H9 (cell line): Measurements from ENCODE around the gene CACHD1. TPM values are rescaled to one million over a fixed set of nuclear protein-coding genes. Genes with fewer than 3 reads are reported as not detected.
A peak's percentile ranks its signal among the peaks of the same experiment; 100 is the strongest.

Experiments used
- DNase-seq: peaks from one replicate; pipeline ENCODE4 v3.0.0-alpha.2; 2017
- H2AFZ ChIP-seq: one replicate; pipeline ENCODE4 v1.6.1; 2013; ENCODE audit warnings: mild to moderate bottlenecking, low read length, control low read depth, moderate library complexity
- H2AK5ac ChIP-seq: 2 replicates; pipeline ENCODE4 v1.6.1; 2013; ENCODE audit warnings: low read length, control low read depth, mixed read lengths; ENCODE audit not compliant: insufficient read length
- H2BK120ac ChIP-seq: one replicate; pipeline ENCODE4 v1.6.1; 2013; ENCODE audit warnings: low read depth, mild to moderate bottlenecking, low read length, control low read depth, inconsistent platforms; ENCODE audit not compliant: poor library complexity, severe bottlenecking
- H2BK12ac ChIP-seq: 2 replicates; pipeline ENCODE4 v1.6.1; 2013; ENCODE audit warnings: low read length, control low read depth, mixed read lengths, low read depth; ENCODE audit not compliant: insufficient read length
- H2BK15ac ChIP-seq: 2 replicates; pipeline ENCODE4 v1.6.1; 2013; ENCODE audit warnings: low read depth, low read length, control low read depth
- H2BK20ac ChIP-seq: one replicate; pipeline ENCODE4 v1.6.1; 2013; ENCODE audit warnings: low read depth, mild to moderate bottlenecking, low read length, control low read depth, inconsistent platforms; ENCODE audit not compliant: poor library complexity, severe bottlenecking
- H2BK5ac ChIP-seq: 2 replicates; pipeline ENCODE4 v1.6.1; 2013; ENCODE audit warnings: low read length, control low read depth, mixed read lengths; ENCODE audit not compliant: insufficient read length
- H3K14ac ChIP-seq: 2 replicates; pipeline ENCODE4 v1.6.1; 2013; ENCODE audit warnings: low read length, control low read depth; ENCODE audit not compliant: insufficient read depth
- H3K18ac ChIP-seq: 2 replicates; pipeline ENCODE4 v1.6.1; 2013; ENCODE audit warnings: low read depth, mild to moderate bottlenecking, mixed read lengths, low read length, control low read depth; ENCODE audit not compliant: insufficient read length
- H3K23ac ChIP-seq: 2 replicates; pipeline ENCODE4 v1.6.1; 2013; ENCODE audit warnings: low read length, control low read depth, mixed read lengths, low read depth; ENCODE audit not compliant: insufficient read length
- H3K23me2 ChIP-seq: 2 replicates; pipeline ENCODE4 v1.6.1; 2013; ENCODE audit warnings: low read depth, mild to moderate bottlenecking, mixed read lengths, low read length, control low read depth; ENCODE audit not compliant: insufficient read length, poor library complexity, severe bottlenecking
- H3K27ac ChIP-seq: 2 replicates; pipeline ENCODE4 v1.5.1; 2013; ENCODE audit warnings: low read length, control low read depth, mixed read lengths, low read depth; ENCODE audit not compliant: insufficient read length
- H3K27me3 ChIP-seq: 2 replicates; pipeline ENCODE4 v1.6.1; 2013; ENCODE audit warnings: low read length, control low read depth, inconsistent platforms; ENCODE audit not compliant: insufficient read depth
- H3K4ac ChIP-seq: 2 replicates; pipeline ENCODE4 v1.6.1; 2013; ENCODE audit warnings: low read depth, mild to moderate bottlenecking, control low read depth, inconsistent platforms, low read length, moderate library complexity
- H3K4me1 ChIP-seq: 2 replicates; pipeline ENCODE4 v1.6.1; 2013; ENCODE audit warnings: low read length, control low read depth, inconsistent platforms; ENCODE audit not compliant: insufficient read depth
- H3K4me2 ChIP-seq: 2 replicates; pipeline ENCODE4 v1.6.1; 2013; ENCODE audit warnings: low read length, control low read depth, mixed read lengths; ENCODE audit not compliant: insufficient read length, insufficient read depth
- H3K56ac ChIP-seq: 2 replicates; pipeline ENCODE4 v1.6.1; 2013; ENCODE audit warnings: low read depth, mild to moderate bottlenecking, mixed read lengths, low read length, control low read depth; ENCODE audit not compliant: insufficient read length
- H3K79me1 ChIP-seq: 2 replicates; pipeline ENCODE4 v1.6.1; 2013; ENCODE audit warnings: low read depth, mild to moderate bottlenecking, moderate library complexity, low read length, control low read depth, inconsistent platforms; ENCODE audit not compliant: insufficient read depth, poor library complexity, severe bottlenecking
- H3K79me2 ChIP-seq: 2 replicates; pipeline ENCODE4 v1.6.1; 2013; ENCODE audit warnings: low read length, control low read depth, inconsistent platforms; ENCODE audit not compliant: insufficient read depth
- H3K9ac ChIP-seq: 2 replicates; pipeline ENCODE4 v1.6.1; 2013; ENCODE audit warnings: low read length, control low read depth, mixed read lengths; ENCODE audit not compliant: insufficient read length; ENCODE audit errors: extremely low read depth
- H3K9me3 ChIP-seq: one replicate; pipeline ENCODE4 v1.6.1; 2013; ENCODE audit warnings: low read depth, low read length, inconsistent platforms; ENCODE audit not compliant: control insufficient read depth
- H3T11ph ChIP-seq: one replicate; pipeline ENCODE4 v1.6.1; 2013; ENCODE audit warnings: mild to moderate bottlenecking, low read length, control low read depth, inconsistent platforms
- H4K20me1 ChIP-seq: one replicate; pipeline ENCODE4 v1.6.1; 2013; ENCODE audit not compliant: control insufficient read depth, insufficient read length, insufficient read depth
- H4K5ac ChIP-seq: 2 replicates; pipeline ENCODE4 v1.6.1; 2013; ENCODE audit warnings: low read depth, mild to moderate bottlenecking, mixed read lengths, low read length, control low read depth; ENCODE audit not compliant: insufficient read length
- H4K8ac ChIP-seq: replicated peaks from 2 replicates; pipeline ENCODE4 v1.6.1; 2013; ENCODE audit warnings: low read length, control low read depth, mixed read lengths, low read depth; ENCODE audit not compliant: insufficient read length
- H4K91ac ChIP-seq: 2 replicates; pipeline ENCODE4 v1.6.1; 2013; ENCODE audit warnings: low read depth, mild to moderate bottlenecking, moderate library complexity, mixed read lengths, low read length, control low read depth; ENCODE audit not compliant: insufficient read length
- H3K27ac Mint-ChIP-seq, 3 experiments: 2 replicates in 2 of 3; 3 replicates in 1 of 3; pipeline ENCODE4 v1.8.0; 2020 to 2021; ENCODE audit warnings: mixed read lengths in 3 of 3, mild to moderate bottlenecking in 1 of 3, moderate library complexity in 1 of 3
- H3K27me3 Mint-ChIP-seq: 2 replicates; pipeline ENCODE4 v1.8.0; 2021; ENCODE audit warnings: low read depth, mild to moderate bottlenecking, moderate library complexity, mixed read lengths
- H3K36me3 Mint-ChIP-seq, 3 experiments: 2 replicates in 2 of 3; 3 replicates in 1 of 3; pipeline ENCODE4 v1.8.0; 2020 to 2021; ENCODE audit warnings: low read depth in 3 of 3, mixed read lengths in 3 of 3; ENCODE audit not compliant: insufficient read depth in 1 of 3
- H3K4me1 Mint-ChIP-seq, 2 experiments: 2 replicates each; pipeline ENCODE4 v1.8.0; 2020; ENCODE audit warnings: mixed read lengths in 2 of 2
- H3K4me3 Mint-ChIP-seq, 2 experiments: 2 replicates in 1 of 2; 3 replicates in 1 of 2; pipeline ENCODE4 v1.8.0; 2020 to 2021; ENCODE audit warnings: mild to moderate bottlenecking in 2 of 2, mixed read lengths in 2 of 2, moderate library complexity in 1 of 2
- H3K9me3 Mint-ChIP-seq, 2 experiments: 2 replicates in 1 of 2; 3 replicates in 1 of 2; pipeline ENCODE4 v1.8.0; 2020; ENCODE audit warnings: mild to moderate bottlenecking in 2 of 2, mixed read lengths in 2 of 2, moderate library complexity in 1 of 2
- WGBS: extraction: QIAGEN DNeasy Blood & Tissue Kit; methylation state at CpG from one replicate; pipeline ENCODE4 v1.1.7; 2013; ENCODE audit warnings: missing lambda C conversion rate, low lambda C conversion rate, mixed read lengths; ENCODE audit not compliant: insufficient read length; ENCODE audit errors: extremely low coverage; 5-methylcytosine and 5-hydroxymethylcytosine counted together
- total RNA-seq: library from RNA; stranded (reverse); gene quantifications from 2 replicates; pipeline ENCODE4 v1.2.1, GENCODE V29; 2021
- TF ChIP-seq, protein P1 (sequence below): fragments of 200-600 bp; sonication (generic); conservative IDR thresholded peaks from 3 replicates; pipeline ENCODE4 v1.8.0; 2021; ENCODE audit warnings: antibody characterized with exemption, mild to moderate bottlenecking

CACHD1 gene
- total RNA-seq, 1 experiment from 2014 or later: 94.2 TPM

DNA sequence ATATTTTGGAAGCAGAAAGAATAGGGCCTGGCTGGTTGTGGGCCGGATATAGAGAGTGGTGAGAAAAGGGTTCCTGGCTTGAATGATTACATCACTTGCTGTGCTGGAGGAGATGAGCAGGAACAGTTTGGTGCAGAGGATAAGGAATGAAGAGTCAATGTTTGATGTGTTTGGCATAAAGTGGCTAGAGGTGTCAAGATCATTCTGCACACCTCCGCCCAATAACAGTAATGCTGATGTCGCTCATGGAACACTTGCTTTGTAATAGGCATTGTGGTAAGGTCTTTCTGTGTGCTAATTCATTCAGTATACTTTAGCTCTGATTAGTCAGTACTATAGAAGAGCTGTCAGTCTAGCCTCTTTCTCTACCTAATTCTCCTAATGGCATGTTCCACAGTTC, 226.9 kb downstream of the CACHD1 start:
- Histone ChIP-seq H2BK120ac (no peak overlapping the region), H2AK5ac (no peak overlapping the region), H3K56ac (no peak overlapping the region), H3K14ac (no peak overlapping the region), H3K9ac (no peak overlapping the region), H3K79me1 (no peaks in the 10 kb centered on the region), H3K23me2 (no peaks in the 10 kb centered on the region), H2AFZ (no peak overlapping the region), H2BK12ac (no peak overlapping the region), H4K5ac (no peak overlapping the region), H4K20me1 (no peaks in the 10 kb centered on the region), H3K9me3 (no peaks in the 10 kb centered on the region), H3K4me2 (no peak overlapping the region), H3K79me2 (no peaks in the 10 kb centered on the region), H3K27me3 (no peaks in the 10 kb centered on the region), H3K27ac (no peak overlapping the region), H3K4ac (no peak overlapping the region), H4K8ac (no peak overlapping the region), H2BK20ac (no peak overlapping the region), H3K23ac (no peak overlapping the region), H2BK15ac (no peak overlapping the region), H3T11ph (no peak overlapping the region), H3K18ac (no peak overlapping the region), H4K91ac (no peak overlapping the region), H2BK5ac (no peak overlapping the region), H3K4me1 (peaks cover 4% of the 10 kb centered on the region; the same call in 1 of the 2 replicates)
- WGBS: no CpG with 5 or more reads among the region's 3 CpGs
- Mint-ChIP-seq H3K27me3 (no peaks in the 10 kb centered on the region), H3K4me1 (peaks cover 10 to 11% of the 10 kb centered on the region in 2 experiments), H3K27ac (peak overlapping the region in 1 of 3 experiments; percentile 17; a peak in 1 of 7 replicates), H3K36me3 (peaks cover 0 to 22% (median 9%) of the 10 kb centered on the region in 3 experiments; a peak in 4 of 7 replicates), H3K9me3 (no peaks in the 10 kb centered on the region), H3K4me3 (no peak overlapping the region)
- no peak for DNase-seq
- TF ChIP-seq, protein P1, sequence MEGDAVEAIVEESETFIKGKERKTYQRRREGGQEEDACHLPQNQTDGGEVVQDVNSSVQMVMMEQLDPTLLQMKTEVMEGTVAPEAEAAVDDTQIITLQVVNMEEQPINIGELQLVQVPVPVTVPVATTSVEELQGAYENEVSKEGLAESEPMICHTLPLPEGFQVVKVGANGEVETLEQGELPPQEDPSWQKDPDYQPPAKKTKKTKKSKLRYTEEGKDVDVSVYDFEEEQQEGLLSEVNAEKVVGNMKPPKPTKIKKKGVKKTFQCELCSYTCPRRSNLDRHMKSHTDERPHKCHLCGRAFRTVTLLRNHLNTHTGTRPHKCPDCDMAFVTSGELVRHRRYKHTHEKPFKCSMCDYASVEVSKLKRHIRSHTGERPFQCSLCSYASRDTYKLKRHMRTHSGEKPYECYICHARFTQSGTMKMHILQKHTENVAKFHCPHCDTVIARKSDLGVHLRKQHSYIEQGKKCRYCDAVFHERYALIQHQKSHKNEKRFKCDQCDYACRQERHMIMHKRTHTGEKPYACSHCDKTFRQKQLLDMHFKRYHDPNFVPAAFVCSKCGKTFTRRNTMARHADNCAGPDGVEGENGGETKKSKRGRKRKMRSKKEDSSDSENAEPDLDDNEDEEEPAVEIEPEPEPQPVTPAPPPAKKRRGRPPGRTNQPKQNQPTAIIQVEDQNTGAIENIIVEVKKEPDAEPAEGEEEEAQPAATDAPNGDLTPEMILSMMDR: no peak
